Panc1 (cell line): ENCODE measurements around the gene CACNA1A.

ENCODE experiments used
- CTCF ChIP-seq: fragments of 450-650 bp; IDR thresholded peaks from 2 replicates; pipeline ENCODE4 v1.5.1; 2017; ENCODE audit warnings: mild to moderate bottlenecking
- POLR2AphosphoS5 ChIP-seq: IDR thresholded peaks from 2 replicates; pipeline ENCODE4 v1.6.1; 2012; ENCODE audit warnings: mild to moderate bottlenecking, low read depth, low read length, moderate library complexity
- REST ChIP-seq, 2 experiments: IDR thresholded peaks; 2 replicates each; pipeline ENCODE4 v1.6.1; 2011 to 2012; ENCODE audit warnings: low read depth in 2 of 2, control low read depth in 1 of 2, low read length in 1 of 2, mild to moderate bottlenecking in 1 of 2, moderate library complexity in 1 of 2; ENCODE audit not compliant: insufficient read depth in 1 of 2
- SIN3A ChIP-seq: IDR thresholded peaks from 2 replicates; pipeline ENCODE4 v1.6.1; 2012; ENCODE audit warnings: low read depth, mild to moderate bottlenecking, low read length, moderate library complexity, borderline replicate concordance; ENCODE audit not compliant: insufficient read depth
- TCF7L2 ChIP-seq: IDR thresholded peaks from 2 replicates; pipeline ENCODE4 v1.6.1; 2011; ENCODE audit warnings: mild to moderate bottlenecking, low read depth, low read length, inconsistent platforms

GRCh38 chr19:13298565-13299481, 207.5 kb downstream of the CACNA1A start:
- no peak for TF ChIP-seq CTCF
- TF ChIP-seq POLR2AphosphoS5 = no peak
- no peak for TF ChIP-seq REST (IDR thresholded peaks at IDR 0.05; ENCODE audit: insufficient read depth in 1 of 2, low read depth in 2 of 2, low read length in 1 of 2)
- TF ChIP-seq TCF7L2 = no peak
- no peak for TF ChIP-seq SIN3A
